GM18519 (cell line): ENCODE results near the gene IQSEC2.

Experiments used
- ATAC-seq: cut with Tn5 transposase; IDR thresholded peaks from one replicate; pipeline ENCODE4 v1.9.1; 2021; ENCODE audit warnings: mild to moderate bottlenecking, moderate library complexity; ENCODE audit not compliant: unreplicated experiment, low FRiP score

IQSEC2 gene

GRCh38 chrX:53281321-53281822 is at the start of gene IQSEC2:
Gene IQSEC2 (minus strand): TSS chrX:53281584.
- no peak for ATAC-seq

- no peak for ATAC-seq
Observed at GRCh38 chrX:53330331-53330730, 48.9 kb upstream of the IQSEC2 start.

- no peak for ATAC-seq
Observed at GRCh38 chrX:53324803-53325202, 43.4 kb upstream of the IQSEC2 start.

- no peak for ATAC-seq
Observed at GRCh38 chrX:53324085-53324484, 42.7 kb upstream of the IQSEC2 start.

GRCh38 chrX:53323196-53323595 is 41.8 kb upstream of the IQSEC2 start:
- ATAC-seq = no peak

GRCh38 chrX:53321943-53322497 is 40.6 kb upstream of the IQSEC2 start:
- ATAC-seq = no peak

- ATAC-seq = no peak
Observed at GRCh38 chrX:53321230-53321942, 40.0 kb upstream of the IQSEC2 start.

- no peak for ATAC-seq
Observed at GRCh38 chrX:53320543-53321229, 39.3 kb upstream of the IQSEC2 start.

- ATAC-seq = no peak
Observed at GRCh38 chrX:53319614-53320542, 38.5 kb upstream of the IQSEC2 start.

GRCh38 chrX:53318766-53319353 is 37.5 kb upstream of the IQSEC2 start:
- ATAC-seq = no peak

GRCh38 chrX:53317365-53318069 is 36.1 kb upstream of the IQSEC2 start:
- ATAC-seq = no peak

- ATAC-seq = no peak
Observed at GRCh38 chrX:53316860-53317237, 35.5 kb upstream of the IQSEC2 start.

GRCh38 chrX:53316111-53316859 is 34.9 kb upstream of the IQSEC2 start:
- no peak for ATAC-seq

GRCh38 chrX:53313728-53314105 is 32.3 kb upstream of the IQSEC2 start:
- no peak for ATAC-seq

- ATAC-seq = no peak
Observed at GRCh38 chrX:53312946-53313727, 31.8 kb upstream of the IQSEC2 start.

- ATAC-seq = no peak
Observed at GRCh38 chrX:53309837-53310236, 28.5 kb upstream of the IQSEC2 start.

GRCh38 chrX:53308836-53309235 is 27.5 kb upstream of the IQSEC2 start:
- ATAC-seq = no peak
